Left lung (tissue), 10 donors: ENCODE data around the gene RGL1. TPM values are rescaled to one million over a fixed set of nuclear protein-coding genes. Genes with fewer than 3 reads are reported as not detected.

Experiments
- ATAC-seq: fragments of 200-7000 bp; cut with Tn5 transposase; one replicate; pipeline ENCODE4 v1.9.1; 2020; ENCODE audit warnings: moderate library complexity
- DNase-seq, 4 donors: peaks; one replicate each; pipeline ENCODE4 v3.0.0-alpha.2; 2013 to 2020
- H3K27ac ChIP-seq, 2 donors: fragments of 200-600 bp; sonication (generic) in 1 of 2; one replicate each; pipeline versions ENCODE4 v1.5.0 to v1.8.0; 2020 to 2021
- H3K27me3 ChIP-seq, 2 donors: fragments of 200-600 bp; sonication (generic) in 1 of 2; one replicate each; pipeline versions ENCODE4 v1.5.0 to v1.8.0; 2020 to 2021
- H3K36me3 ChIP-seq, 2 donors: fragments of 200-600 bp; sonication (generic) in 1 of 2; one replicate each; pipeline versions ENCODE4 v1.5.0 to v1.8.0; 2020 to 2021
- H3K4me1 ChIP-seq, 2 donors: fragments of 200-600 bp; one replicate each; pipeline ENCODE4 v1.8.0; 2021
- H3K4me3 ChIP-seq, 2 donors: fragments of 200-600 bp; sonication (generic) in 1 of 2; one replicate each; pipeline versions ENCODE4 v1.5.0 to v1.8.0; 2020 to 2021; ENCODE audit warnings: mild to moderate bottlenecking in 1 of 2
- H3K9me3 ChIP-seq, 2 donors: fragments of 200-600 bp; sonication (generic) in 1 of 2; one replicate each; pipeline versions ENCODE4 v1.5.0 to v1.8.0; 2020 to 2021
- intact Hi-C, 2 donors: fragments of 100-400 bp; cut with DNase I; formaldehyde crosslinking; loops; one replicate each; pipeline versions ENCODE4 v1.11.2 to v1.14.2; 2022
- polyA plus RNA-seq, 6 donors: library from polyadenylated mRNA; unstranded; fragments of 120-200 nt; gene quantifications; one replicate each; pipeline ENCODE4 v1.2.1, GENCODE V29; 2013; ENCODE audit not compliant: insufficient read length in 6 of 6
- total RNA-seq, 2 donors: library from RNA; stranded (reverse); fragmentation: NEBNext Ultra II Directional; extraction: Animal tissue kit (Norgen Biotek cat#: 25700); gene quantifications; one replicate each; pipeline ENCODE4 v1.2.1, GENCODE V29; 2021
- TF ChIP-seq, protein P1 (sequence below), 2 donors: fragments of 200-600 bp; sonication (generic) in 1 of 2; IDR thresholded peaks; one replicate each; pipeline versions ENCODE4 v1.5.0 to v1.8.0; 2021; ENCODE audit warnings: antibody characterized with exemption in 2 of 2
- donor health status: DM: no; HTN: yes; CAD: no.
- donor health status: DM: no; HTN: no; CAD: no.

The RGL1 gene
- total and polyA plus RNA-seq, 8 donors, result 33.7 to 52.6 (median 40.9) TPM

DNA sequence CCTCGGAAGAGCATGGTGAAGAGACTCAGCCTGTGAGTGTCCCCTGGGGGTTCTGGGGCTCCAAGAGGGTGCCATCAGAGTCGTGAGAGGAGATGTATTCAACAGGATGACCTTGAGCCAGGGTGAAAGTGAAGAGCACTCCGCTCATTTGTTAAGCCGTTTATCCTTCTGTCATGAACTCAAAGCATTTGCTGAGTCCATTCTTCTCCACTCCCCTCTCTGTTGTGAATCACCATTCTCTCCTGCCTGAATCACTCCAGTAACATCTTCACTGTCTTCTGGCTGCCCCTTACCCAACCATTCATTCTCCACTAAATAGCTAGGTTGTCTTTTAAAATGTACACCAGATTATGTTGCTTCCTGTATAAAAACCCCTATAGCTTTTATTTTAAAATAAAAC is 102.2 kb downstream of the RGL1 start:
- Histone ChIP-seq H3K4me1 (peaks cover 0 to 19% of the 10 kb centered on the region in 2 donors), H3K36me3 (peaks cover 0 to 78% of the 10 kb centered on the region in 2 donors), H3K27me3 (no peaks in the 10 kb centered on the region), H3K4me3 (no peak overlapping the region), H3K9me3 (no peaks in the 10 kb centered on the region), H3K27ac (peak overlapping the region in 1 of 2 donors; percentile 18)
- intact Hi-C loops, result no loop called here
- ATAC-seq, result no peak
- TF ChIP-seq, protein P1, sequence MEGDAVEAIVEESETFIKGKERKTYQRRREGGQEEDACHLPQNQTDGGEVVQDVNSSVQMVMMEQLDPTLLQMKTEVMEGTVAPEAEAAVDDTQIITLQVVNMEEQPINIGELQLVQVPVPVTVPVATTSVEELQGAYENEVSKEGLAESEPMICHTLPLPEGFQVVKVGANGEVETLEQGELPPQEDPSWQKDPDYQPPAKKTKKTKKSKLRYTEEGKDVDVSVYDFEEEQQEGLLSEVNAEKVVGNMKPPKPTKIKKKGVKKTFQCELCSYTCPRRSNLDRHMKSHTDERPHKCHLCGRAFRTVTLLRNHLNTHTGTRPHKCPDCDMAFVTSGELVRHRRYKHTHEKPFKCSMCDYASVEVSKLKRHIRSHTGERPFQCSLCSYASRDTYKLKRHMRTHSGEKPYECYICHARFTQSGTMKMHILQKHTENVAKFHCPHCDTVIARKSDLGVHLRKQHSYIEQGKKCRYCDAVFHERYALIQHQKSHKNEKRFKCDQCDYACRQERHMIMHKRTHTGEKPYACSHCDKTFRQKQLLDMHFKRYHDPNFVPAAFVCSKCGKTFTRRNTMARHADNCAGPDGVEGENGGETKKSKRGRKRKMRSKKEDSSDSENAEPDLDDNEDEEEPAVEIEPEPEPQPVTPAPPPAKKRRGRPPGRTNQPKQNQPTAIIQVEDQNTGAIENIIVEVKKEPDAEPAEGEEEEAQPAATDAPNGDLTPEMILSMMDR (IDR thresholded peaks at IDR 0.05), result no peak
- no peak for DNase-seq

DNA sequence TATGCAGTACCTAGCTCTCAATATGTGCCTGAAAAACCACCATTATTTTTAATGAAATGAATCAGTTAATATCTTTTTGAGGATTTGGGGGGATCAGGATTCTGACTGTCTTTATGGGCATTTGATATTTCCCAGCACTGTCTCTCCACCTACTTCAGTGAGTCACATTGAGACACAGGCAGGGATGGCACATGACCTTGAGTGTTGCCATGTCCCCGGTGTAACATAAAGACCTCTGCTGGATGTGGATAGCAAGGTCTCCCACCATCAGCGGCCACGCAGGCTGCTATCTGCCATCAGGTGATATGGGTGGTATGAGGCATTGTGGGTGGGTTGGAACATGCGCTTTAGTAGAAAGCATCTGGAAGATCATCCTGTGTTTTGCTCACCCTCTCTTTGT is 103.2 kb downstream of the RGL1 start:
- H3K9me3 ChIP-seq, result no peaks in the 10 kb centered on the region
- no peak for ATAC-seq
- DNase-seq, result no peak
- intact Hi-C loops, result no loop called here
- H3K4me1 ChIP-seq, result peaks cover 0 to 16% of the 10 kb centered on the region in 2 donors
- H3K27ac ChIP-seq, result no peak overlapping the region
- TF ChIP-seq, protein P1 (IDR thresholded peaks at IDR 0.05), result no peak
- no peaks in the 10 kb centered on the region for H3K27me3 ChIP-seq
- no peak overlapping the region for H3K4me3 ChIP-seq
- peaks cover 0 to 81% of the 10 kb centered on the region in 2 donors for H3K36me3 ChIP-seq

DNA sequence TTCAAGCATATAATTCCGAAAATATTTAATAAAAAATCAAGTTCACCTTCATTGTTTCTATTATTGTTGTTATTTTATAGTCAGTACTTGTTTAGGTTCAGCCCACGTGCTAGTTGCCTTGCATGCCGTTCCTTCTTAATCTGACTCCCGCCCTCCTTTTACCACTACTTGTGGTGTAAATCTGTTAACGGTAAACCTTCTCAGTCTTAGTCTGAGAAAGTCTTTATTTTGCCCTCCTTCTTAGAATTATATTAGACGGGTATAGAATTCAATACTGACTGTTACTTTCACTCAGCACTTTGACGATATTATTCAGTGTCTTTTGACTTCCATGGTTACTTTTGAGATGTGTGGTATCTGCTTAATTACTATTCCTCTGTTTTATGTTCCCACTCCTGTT is 104.8 kb downstream of the RGL1 start:
- peaks cover 0 to 87% of the 10 kb centered on the region in 2 donors for H3K36me3 ChIP-seq
- intact Hi-C loops, result no loop called here
- TF ChIP-seq, protein P1 (IDR thresholded peaks at IDR 0.05), result no peak
- DNase-seq (no peak), ATAC-seq (no peak)
- H3K9me3 ChIP-seq, result no peaks in the 10 kb centered on the region
- H3K4me3 ChIP-seq, result no peak overlapping the region
- H3K27ac ChIP-seq, result peak overlapping the region in 1 of 2 donors; percentile 69
- no peaks in the 10 kb centered on the region for H3K27me3 ChIP-seq
- H3K4me1 ChIP-seq, result peaks cover 0 to 32% of the 10 kb centered on the region in 2 donors

DNA sequence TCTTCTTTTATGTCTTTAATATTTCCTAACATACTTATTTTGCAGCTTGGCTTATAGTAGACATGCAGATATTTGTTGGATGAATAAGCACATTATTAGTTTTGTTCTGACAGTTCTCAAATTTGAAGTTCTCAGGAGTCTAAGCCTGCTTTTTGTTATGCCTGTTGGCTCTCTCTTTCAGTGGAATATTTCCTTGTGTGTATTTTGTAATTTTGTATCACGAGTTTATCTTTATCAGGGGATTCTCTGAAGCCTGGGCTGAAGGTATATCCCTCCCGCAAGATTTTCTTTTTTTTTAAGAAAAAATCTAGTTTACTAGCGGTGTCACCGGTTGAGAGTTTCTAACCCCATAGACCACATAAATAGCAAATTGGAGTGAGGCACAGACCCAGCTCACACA is 105.9 kb downstream of the RGL1 start:
- ATAC-seq (no peak), DNase-seq (no peak)
- intact Hi-C loops, result no loop called here
- Histone ChIP-seq H3K27me3 (no peaks in the 10 kb centered on the region), H3K36me3 (peaks cover 0 to 75% of the 10 kb centered on the region in 2 donors), H3K4me1 (peaks cover 7 to 44% of the 10 kb centered on the region in 2 donors), H3K4me3 (no peak overlapping the region), H3K27ac (peak overlapping the region; percentile 2 to 69), H3K9me3 (no peaks in the 10 kb centered on the region)
- TF ChIP-seq, protein P1 (IDR thresholded peaks at IDR 0.05), result no peak

DNA sequence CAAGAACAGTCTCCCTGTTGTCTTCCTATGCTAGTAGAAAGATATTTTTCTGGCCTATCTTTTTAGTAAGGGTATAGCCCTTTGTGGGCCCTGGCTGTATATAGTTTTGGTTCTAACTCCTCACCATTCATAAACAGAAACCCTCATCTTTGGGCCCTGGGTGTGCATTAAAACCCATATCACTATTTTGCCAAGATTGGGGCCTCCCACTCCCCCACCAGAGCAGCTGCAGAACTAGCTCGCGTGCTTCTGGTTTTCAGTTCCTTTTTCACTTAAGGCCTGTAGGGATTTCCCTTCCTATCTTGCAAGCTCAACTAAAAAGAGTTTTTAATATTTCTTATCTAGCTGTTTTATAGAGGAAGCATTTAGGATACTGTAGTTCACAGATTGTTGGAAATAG is 106.4 kb downstream of the RGL1 start:
- TF ChIP-seq, protein P1 (IDR thresholded peaks at IDR 0.05), result no peak
- ATAC-seq (no peak), DNase-seq (no peak)
- H3K27ac ChIP-seq, result peak overlapping the region; percentile 2 to 69
- H3K4me3 ChIP-seq, result no peak overlapping the region
- intact Hi-C loops, result no loop called here
- H3K36me3 ChIP-seq, result peaks cover 0 to 72% of the 10 kb centered on the region in 2 donors
- peaks cover 9 to 49% of the 10 kb centered on the region in 2 donors for H3K4me1 ChIP-seq
- H3K9me3 ChIP-seq, result no peaks in the 10 kb centered on the region
- no peaks in the 10 kb centered on the region for H3K27me3 ChIP-seq
